ENCODE results near the gene MRGPRX1. TPM values are rescaled to one million over a fixed set of nuclear protein-coding genes. Genes with fewer than 3 reads are reported as not detected.

Gene MRGPRX1
- total and polyA plus RNA-seq, 2 of the 13 experiments (the other 11 are each of a cell fraction or from before 2014, with no cell fraction given) = not detected

GRCh38 chr11:18981897-18982296 lies 42.7 kb upstream of the MRGPRX1 start:
- H3K27me3 ChIP-seq (ENCODE audit: control insufficient read depth in 1 of 2, insufficient read depth in 2 of 2, low read length in 2 of 2) = peaks cover 0 to 3% of the 10 kb centered on the region in 2 experiments; a peak in 1 of 5 replicates
- WGBS (ENCODE audit: low lambda C conversion rate) = 3% methylated on average over 4 of the region's 4 CpGs
- H3K27ac ChIP-seq (ENCODE audit: extremely low read length, insufficient read depth, low read length) = no peak overlapping the region
- TF ChIP-seq NCOA2 (CRISPR knock-in tag; IDR thresholded peaks at IDR 0.05) = no peak
- no peak for TF ChIP-seq DPF2 (CRISPR knock-in tag; IDR thresholded peaks at IDR 0.05; ENCODE audit: borderline replicate concordance, low read depth)
- TF ChIP-seq BHLHE40 (IDR thresholded peaks at IDR 0.05; ENCODE audit: low read length) = no peak
- no peak for TF ChIP-seq E2F1 (CRISPR knock-in tag; IDR thresholded peaks at IDR 0.05)
- no peak for TF ChIP-seq MAFF (IDR thresholded peaks at IDR 0.05; ENCODE audit: low read depth, low read length)
- no peak for TF ChIP-seq KDM4B (CRISPR knock-in tag; IDR thresholded peaks at IDR 0.05)
- TF ChIP-seq ZNF34 (CRISPR knock-in tag; IDR thresholded peaks at IDR 0.05; ENCODE audit: borderline replicate concordance) = no peak
- no peak for TF ChIP-seq ZSCAN30 (CRISPR knock-in tag; IDR thresholded peaks at IDR 0.05)
- no peak for TF ChIP-seq ZNF431 (CRISPR knock-in tag; IDR thresholded peaks at IDR 0.05; ENCODE audit: borderline replicate concordance, low read depth)
- TF ChIP-seq REPIN1 (CRISPR knock-in tag; IDR thresholded peaks at IDR 0.05; ENCODE audit: borderline replicate concordance, low read depth) = no peak
- no peak for TF ChIP-seq ETV6 (CRISPR knock-in tag; conservative IDR thresholded peaks at IDR 0.05)
- TF ChIP-seq MYPOP (CRISPR knock-in tag; IDR thresholded peaks at IDR 0.05) = no peak
- TF ChIP-seq KLF13 (CRISPR knock-in tag; IDR thresholded peaks at IDR 0.05) = no peak
- no peak for TF ChIP-seq CAMTA2 (CRISPR knock-in tag; IDR thresholded peaks at IDR 0.05; ENCODE audit: borderline replicate concordance)
- no peak for TF ChIP-seq PBX3 (CRISPR knock-in tag; IDR thresholded peaks at IDR 0.05; ENCODE audit: borderline replicate concordance)
- no peak for TF ChIP-seq ZSCAN31 (CRISPR knock-in tag; IDR thresholded peaks at IDR 0.05; ENCODE audit: low read depth)
- DNase-seq (ENCODE audit: low spot score) (no peak), FAIRE-seq (no peak), ATAC-seq (no peak)
- H4K20me1 ChIP-seq (ENCODE audit: insufficient read depth, low read length) = no peaks in the 10 kb centered on the region
- H3K36me3 ChIP-seq (replicated peaks in 1 of 2; ENCODE audit: control insufficient read depth in 1 of 2, insufficient read depth in 2 of 2, low read length in 2 of 2) = no peaks in the 10 kb centered on the region
- no peak overlapping the region for H3K4me2 ChIP-seq (ENCODE audit: low read depth, low read length)
- H3K4me3 ChIP-seq (replicated peaks in 1 of 3; ENCODE audit: insufficient read depth in 1 of 3, low read depth in 2 of 3, low read length in 3 of 3) = no peak overlapping the region
- H3K79me2 ChIP-seq (ENCODE audit: insufficient read depth, low read length) = no peaks in the 10 kb centered on the region
- H3K4me1 ChIP-seq (ENCODE audit: insufficient read depth, low read length) = no peaks in the 10 kb centered on the region
- ChIA-PET POLR2A (no interaction called here), CTCF (ENCODE audit: low intra/inter-chr PET ratio, low total read pairs) (no interaction called here)
- BruUV-seq (replicated peaks) = no TSS peak
- no peaks in the 10 kb centered on the region for H3K9me3 ChIP-seq (ENCODE audit: low read length)
- intact Hi-C loops (cut with micrococcal nuclease; ENCODE audit: unreplicated experiment) = no loop called here
- in situ Hi-C loops (cut with HindIII; ENCODE audit: extremely low pct_ligation_motif_present, low pct_unique_long_range_greater_than_20kb) = no loop called here
- H3K9ac ChIP-seq (ENCODE audit: insufficient read depth, low read depth, low read length) = no peak overlapping the region
- no peak overlapping the region for H2AFZ ChIP-seq (ENCODE audit: low read length)

Measured in HepG2 (cell line).